SK-N-DZ (cell line): ENCODE measurements around the gene SGF29.
"Not testable (repeated sequence)": the region's sequence is repeated elsewhere in the genome, so short reads cannot be mapped to it uniquely, and the experiment has no call there.

Source experiments
- DNase-seq: peaks from one replicate; pipeline ENCODE4 v3.0.0-alpha.2; 2015; ENCODE audit warnings: low spot score

SGF29 gene

GRCh38 chr16:28563218-28563617 lies 9.5 kb downstream of the SGF29 start:
- no peak for DNase-seq

- DNase-seq = not testable (repeated sequence)
Measured at GRCh38 chr16:28566233-28566925, 12.7 kb downstream of the SGF29 start.

GRCh38 chr16:28567292-28567691 lies 13.6 kb downstream of the SGF29 start:
- DNase-seq = no peak

GRCh38 chr16:28569021-28569420 lies 15.3 kb downstream of the SGF29 start:
- no peak for DNase-seq

- no peak for DNase-seq
Measured at GRCh38 chr16:28569968-28570752, 16.4 kb downstream of the SGF29 start.

GRCh38 chr16:28572696-28573510 lies 19.2 kb downstream of the SGF29 start:
- no peak for DNase-seq

- DNase-seq = no peak
Measured at GRCh38 chr16:28573738-28574718, 20.3 kb downstream of the SGF29 start.

- no peak for DNase-seq
Measured at GRCh38 chr16:28574925-28575324, 21.2 kb downstream of the SGF29 start.

GRCh38 chr16:28575446-28576109 lies 21.9 kb downstream of the SGF29 start:
- DNase-seq = no peak

GRCh38 chr16:28580726-28581315 lies 27.1 kb downstream of the SGF29 start:
- no peak for DNase-seq

- no peak for DNase-seq
Measured at GRCh38 chr16:28585674-28586073, 32.0 kb downstream of the SGF29 start.

GRCh38 chr16:28586466-28586865 lies 32.7 kb downstream of the SGF29 start:
- DNase-seq = no peak

- DNase-seq = no peak
Measured at GRCh38 chr16:28587386-28587785, 33.7 kb downstream of the SGF29 start.

- DNase-seq = no peak
Measured at GRCh38 chr16:28589069-28589468, 35.3 kb downstream of the SGF29 start.

GRCh38 chr16:28589930-28590329 lies 36.2 kb downstream of the SGF29 start:
- DNase-seq = no peak

- no peak for DNase-seq
Measured at GRCh38 chr16:28590384-28591340, 36.9 kb downstream of the SGF29 start.

GRCh38 chr16:28591355-28591754 lies 37.6 kb downstream of the SGF29 start:
- DNase-seq = no peak

- no peak for DNase-seq
Measured at GRCh38 chr16:28592511-28592910, 38.8 kb downstream of the SGF29 start.
